Measurements from ENCODE around the gene NCOA3.

The NCOA3 gene

DNA sequence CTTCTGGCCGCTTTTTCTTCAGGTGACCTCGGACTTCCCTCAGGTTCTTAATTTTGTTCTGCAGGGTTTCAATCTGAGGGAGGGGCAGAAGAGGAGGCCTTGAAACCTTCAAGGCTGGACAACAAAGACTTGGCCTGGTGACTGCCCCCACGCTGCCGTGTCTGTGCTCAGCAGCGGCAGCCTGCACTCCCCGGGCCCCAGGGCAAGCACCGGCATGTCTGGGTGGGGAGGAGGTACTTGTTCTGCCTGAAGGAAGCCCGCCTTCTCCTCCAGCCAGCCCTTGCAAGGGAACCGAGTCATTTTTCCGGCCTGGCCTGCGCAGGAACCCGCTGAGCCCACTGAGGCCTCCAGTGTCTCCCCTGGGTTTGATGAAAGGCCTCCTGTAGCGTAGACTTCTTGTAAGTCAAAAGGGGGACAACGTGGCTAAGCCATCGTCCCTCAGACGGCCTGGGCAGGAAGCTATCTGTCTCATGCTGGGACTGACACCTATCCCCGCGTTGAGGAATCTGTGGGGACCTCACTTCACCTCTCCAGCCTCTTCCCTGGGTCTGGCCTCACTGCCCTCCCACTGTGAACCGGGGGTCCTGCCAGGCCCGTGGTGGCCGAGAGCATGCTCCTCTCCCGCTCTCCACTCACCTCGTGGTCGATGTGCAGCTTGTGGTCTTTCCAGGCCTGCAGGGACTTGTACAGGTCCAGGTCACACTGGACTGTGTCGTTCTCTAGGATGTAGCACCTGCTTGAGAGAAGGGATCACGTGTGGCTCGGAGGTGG, 163.7 kb downstream of the NCOA3 start:
- TF ChIP-seq CTCF (conservative IDR thresholded peaks at IDR 0.05; ENCODE audit: low read depth, low read length), result no peak
- no peak overlapping the region for H3K4me3 ChIP-seq (IDR thresholded peaks at IDR 0.05; ENCODE audit: insufficient read depth, low read depth, low read length)
- no peak overlapping the region for H3K9ac ChIP-seq
- no peaks in the 10 kb centered on the region for H3K36me3 ChIP-seq (ENCODE audit: insufficient read depth)
- no peak overlapping the region for H2AFZ ChIP-seq (ENCODE audit: low read depth)
- no peaks in the 10 kb centered on the region for H3K79me2 ChIP-seq (ENCODE audit: insufficient read depth, low read depth)
- H3K27ac ChIP-seq, result no peak overlapping the region
- no peak overlapping the region for H3K4me2 ChIP-seq
- H3K27me3 ChIP-seq (ENCODE audit: insufficient read depth, low read depth), result no peaks in the 10 kb centered on the region; the same call in 1 of the 2 replicates
- H4K20me1 ChIP-seq (ENCODE audit: insufficient read depth), result no peaks in the 10 kb centered on the region
- no peaks in the 10 kb centered on the region for H3K4me1 ChIP-seq (ENCODE audit: low read depth, poor library complexity, severe bottlenecking)

- H2AFZ ChIP-seq (ENCODE audit: low read depth), result no peak overlapping the region
- no peaks in the 10 kb centered on the region for H3K79me2 ChIP-seq (ENCODE audit: insufficient read depth, low read depth)
- H3K36me3 ChIP-seq (ENCODE audit: insufficient read depth), result no peaks in the 10 kb centered on the region
- H3K27ac ChIP-seq, result no peak overlapping the region
- H3K4me1 ChIP-seq (ENCODE audit: low read depth, poor library complexity, severe bottlenecking), result no peaks in the 10 kb centered on the region
- H3K9ac ChIP-seq, result no peak overlapping the region
- H3K4me3 ChIP-seq (IDR thresholded peaks at IDR 0.05; ENCODE audit: insufficient read depth, low read depth, low read length), result no peak overlapping the region
- no peaks in the 10 kb centered on the region for H4K20me1 ChIP-seq (ENCODE audit: insufficient read depth)
- H3K27me3 ChIP-seq (ENCODE audit: insufficient read depth, low read depth), result peaks cover 6% of the 10 kb centered on the region; the same call in 1 of the 2 replicates
- TF ChIP-seq CTCF (conservative IDR thresholded peaks at IDR 0.05; ENCODE audit: low read depth, low read length), result no peak
- H3K4me2 ChIP-seq, result no peak overlapping the region
Measured at GRCh38 chr20:47666304-47666703, 164.6 kb downstream of the NCOA3 start.

DNA sequence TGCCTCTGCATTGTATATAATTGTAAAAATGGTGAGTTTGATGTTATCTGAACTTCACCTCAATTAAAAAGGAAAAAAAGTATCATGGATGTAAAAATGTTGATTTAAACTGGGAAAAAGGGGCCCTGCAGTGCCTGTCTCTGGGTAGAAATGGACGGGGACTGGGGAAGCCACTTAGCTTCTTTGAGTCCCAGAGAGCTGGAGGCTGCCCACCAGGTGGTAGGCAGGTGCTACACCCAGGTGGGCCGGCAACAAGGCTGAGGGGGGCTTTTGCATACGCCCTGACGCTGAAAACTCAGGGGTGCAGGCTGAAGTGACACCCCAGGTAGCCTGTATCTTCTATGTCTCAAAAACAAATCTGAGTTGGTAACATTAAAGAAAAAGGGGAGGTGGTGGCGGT, 165.4 kb downstream of the NCOA3 start:
- Histone ChIP-seq H2AFZ (ENCODE audit: low read depth) (no peak overlapping the region), H3K4me1 (ENCODE audit: low read depth, poor library complexity, severe bottlenecking) (no peaks in the 10 kb centered on the region), H3K9ac (no peak overlapping the region), H3K27me3 (ENCODE audit: insufficient read depth, low read depth) (peaks cover 14% of the 10 kb centered on the region; the same call in 1 of the 2 replicates), H3K4me2 (no peak overlapping the region), H3K79me2 (ENCODE audit: insufficient read depth, low read depth) (no peaks in the 10 kb centered on the region), H3K36me3 (ENCODE audit: insufficient read depth) (no peaks in the 10 kb centered on the region), H3K4me3 (IDR thresholded peaks at IDR 0.05; ENCODE audit: insufficient read depth, low read depth, low read length) (no peak overlapping the region), H3K27ac (no peak overlapping the region), H4K20me1 (ENCODE audit: insufficient read depth) (no peaks in the 10 kb centered on the region)
- no peak for TF ChIP-seq CTCF (conservative IDR thresholded peaks at IDR 0.05; ENCODE audit: low read depth, low read length)

DNA sequence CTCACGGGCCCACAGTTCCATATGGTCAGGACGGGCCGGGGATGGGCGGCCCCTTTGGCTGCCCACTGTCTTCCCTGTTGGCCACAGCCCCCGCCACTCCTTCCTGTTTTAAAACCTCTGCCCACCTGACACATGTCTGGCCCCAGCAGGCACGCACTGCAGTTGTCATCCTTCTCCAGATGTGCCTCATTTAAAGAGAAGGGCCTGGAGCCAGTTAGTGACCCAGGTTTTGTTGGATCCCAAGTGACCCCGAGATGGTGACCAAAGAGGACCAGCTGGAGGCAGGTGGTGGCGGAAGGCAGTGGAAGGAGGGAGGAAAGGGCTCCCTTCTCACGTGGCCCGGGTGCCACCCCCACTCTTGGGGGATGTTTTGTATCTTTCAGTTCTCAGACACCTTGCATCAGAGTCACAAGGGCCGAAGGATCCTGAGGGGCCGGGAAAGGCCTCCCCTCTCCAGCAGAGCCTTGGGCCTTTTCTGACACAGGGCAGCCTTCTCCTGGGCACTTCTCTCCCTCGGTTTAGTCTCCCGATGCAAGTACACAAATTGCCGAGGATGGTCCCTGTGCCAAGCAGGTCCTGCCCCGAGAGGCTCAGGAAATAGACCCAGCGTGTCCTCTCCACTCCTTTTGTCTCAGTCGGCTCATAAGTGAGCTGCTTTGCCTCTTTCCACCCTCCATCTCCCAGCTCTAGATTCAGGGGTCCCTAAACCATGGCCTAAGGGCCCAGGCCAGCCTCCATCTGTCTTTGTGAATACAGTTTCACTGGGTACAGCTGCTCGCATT, 166.0 kb downstream of the NCOA3 start:
- Histone ChIP-seq H3K4me2 (no peak overlapping the region), H3K36me3 (ENCODE audit: insufficient read depth) (no peaks in the 10 kb centered on the region), H4K20me1 (ENCODE audit: insufficient read depth) (no peaks in the 10 kb centered on the region), H3K9ac (no peak overlapping the region), H3K79me2 (ENCODE audit: insufficient read depth, low read depth) (no peaks in the 10 kb centered on the region), H3K4me1 (ENCODE audit: low read depth, poor library complexity, severe bottlenecking) (no peaks in the 10 kb centered on the region), H2AFZ (ENCODE audit: low read depth) (no peak overlapping the region), H3K27ac (no peak overlapping the region), H3K4me3 (IDR thresholded peaks at IDR 0.05; ENCODE audit: insufficient read depth, low read depth, low read length) (no peak overlapping the region), H3K27me3 (ENCODE audit: insufficient read depth, low read depth) (peaks cover 20% of the 10 kb centered on the region; the same call in 1 of the 2 replicates)
- no peak for TF ChIP-seq CTCF (conservative IDR thresholded peaks at IDR 0.05; ENCODE audit: low read depth, low read length)
